ENCODE data around the gene BDKRB1.

DNA sequence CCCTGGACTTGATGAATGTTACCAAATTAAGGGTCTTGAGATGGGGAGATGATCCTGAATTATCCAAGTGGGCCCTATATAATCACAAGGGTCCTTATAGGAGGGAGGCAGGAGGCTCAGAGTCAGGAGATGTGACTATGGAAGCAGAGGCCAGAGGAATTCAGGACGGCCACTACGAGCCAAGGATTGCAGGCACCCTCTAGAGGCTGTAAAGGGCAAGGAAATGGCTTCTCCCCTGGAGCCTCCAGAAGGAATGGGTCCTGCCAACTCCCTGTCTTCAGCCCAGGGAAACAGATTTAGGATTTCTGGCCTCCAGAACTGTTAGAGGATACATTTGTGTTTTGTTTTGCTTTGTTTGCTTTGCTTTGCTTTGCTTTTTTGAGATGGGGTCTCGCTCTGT, 8.8 kb downstream of the BDKRB1 start:
- TF ChIP-seq POLR2A (IDR thresholded peaks at IDR 0.05; ENCODE audit: low read depth, low read length) (no peak), POLR2AphosphoS5 (IDR thresholded peaks at IDR 0.05; ENCODE audit: low read depth, low read length) (no peak)

All from GM12891 (cell line).